Thyroid gland (tissue), 4 donors: ENCODE data around the gene WDSUB1.

ENCODE experiments used
- CTCF ChIP-seq, 6 experiments: fragments of 200-600 bp in 3 of 6; fragments of 450-650 bp in 3 of 6; sonication (generic) in 3 of 6; IDR thresholded peaks; one replicate each; pipeline ENCODE4 v1.5.1; 2016 to 2019; ENCODE audit warnings: antibody characterized with exemption in 6 of 6, mild to moderate bottlenecking in 2 of 6, inconsistent platforms in 1 of 6, moderate library complexity in 1 of 6
- POLR2A ChIP-seq, 2 donors: fragments of 450-650 bp; IDR thresholded peaks; one replicate each; pipeline ENCODE4 v1.6.1; 2017; ENCODE audit warnings: antibody characterized with exemption in 2 of 2, mild to moderate bottlenecking in 2 of 2, moderate library complexity in 1 of 2

- no peak for TF ChIP-seq POLR2A (IDR thresholded peaks at IDR 0.05)
- no peak for TF ChIP-seq CTCF (IDR thresholded peaks at IDR 0.05)
Measured at GRCh38 chr2:159251296-159252173, 35.0 kb downstream of the WDSUB1 start.
